ENCODE measurements around the gene ASPG.

The ASPG gene

DNA sequence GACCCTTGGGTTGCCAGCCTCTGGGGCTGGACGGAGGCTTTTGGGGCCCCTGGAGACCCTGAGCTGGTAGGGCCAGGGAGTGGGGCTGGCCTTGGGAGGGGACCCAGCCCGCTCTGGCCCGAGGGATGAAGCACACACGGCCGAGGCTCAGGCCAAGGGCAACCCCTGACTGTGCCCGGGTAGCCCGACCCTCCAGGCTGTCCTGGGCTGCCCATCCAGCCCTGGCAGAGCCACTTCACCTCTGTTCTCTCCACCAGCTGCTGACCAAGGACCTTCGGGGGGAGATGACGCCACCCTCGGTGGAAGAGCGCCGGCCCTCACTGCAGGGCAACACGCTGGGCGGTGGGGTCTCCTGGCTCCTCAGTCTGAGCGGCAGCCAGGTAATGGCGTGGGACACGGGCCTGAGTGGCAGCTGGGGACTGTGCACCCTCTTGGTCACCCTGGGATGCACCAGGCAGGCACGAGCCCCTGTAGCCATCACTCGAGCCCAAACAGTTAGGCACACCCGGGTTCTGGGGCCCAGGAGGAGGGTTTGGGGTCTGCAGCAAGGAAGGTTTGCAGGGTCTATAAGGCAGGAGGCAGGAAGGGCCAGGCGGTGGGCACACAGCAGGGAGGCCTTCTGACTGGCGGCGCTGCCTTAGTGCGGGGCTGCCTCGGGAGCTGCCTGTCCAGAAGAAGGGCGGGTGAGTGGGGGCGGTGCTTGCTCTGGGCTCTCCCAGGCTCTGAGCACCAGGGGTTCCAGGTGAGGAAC is 19.7 kb downstream of the ASPG start:
- DNase-seq (ENCODE audit: low read depth in 2 of 2): no peak

DNA sequence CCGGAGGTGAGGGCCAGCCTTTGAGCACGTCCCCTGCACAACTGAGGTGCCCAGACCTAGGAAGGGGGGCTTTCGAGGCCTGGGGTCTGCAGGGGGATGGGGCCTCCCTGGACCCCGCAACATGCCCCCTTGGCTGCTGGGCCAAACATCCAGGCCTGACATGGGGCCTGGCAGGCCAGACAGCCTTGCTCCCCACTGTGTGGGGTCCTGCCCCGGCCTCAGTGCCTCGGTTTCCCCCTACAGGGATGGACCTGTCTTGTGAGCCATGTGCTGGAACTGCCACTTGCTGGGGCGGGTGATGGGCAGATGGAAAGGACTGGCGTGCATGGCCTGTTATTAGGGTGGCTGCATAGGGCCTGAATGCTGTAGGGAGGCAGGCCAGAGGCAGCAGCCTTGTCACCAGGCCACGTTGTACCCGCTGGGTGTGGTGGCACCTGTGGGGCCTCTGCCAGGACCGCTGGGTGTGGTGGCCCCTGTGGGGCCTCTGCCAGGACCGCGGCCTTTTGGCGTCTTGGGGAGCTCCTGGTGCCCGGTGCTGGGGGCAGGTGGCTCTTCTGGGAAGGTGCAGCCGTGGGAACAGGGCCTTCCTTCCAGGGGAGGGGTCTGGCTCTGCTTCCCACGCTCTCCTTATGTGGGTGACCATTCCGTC is 20.4 kb downstream of the ASPG start:
- DNase-seq (ENCODE audit: low read depth in 2 of 2): no peak

DNA sequence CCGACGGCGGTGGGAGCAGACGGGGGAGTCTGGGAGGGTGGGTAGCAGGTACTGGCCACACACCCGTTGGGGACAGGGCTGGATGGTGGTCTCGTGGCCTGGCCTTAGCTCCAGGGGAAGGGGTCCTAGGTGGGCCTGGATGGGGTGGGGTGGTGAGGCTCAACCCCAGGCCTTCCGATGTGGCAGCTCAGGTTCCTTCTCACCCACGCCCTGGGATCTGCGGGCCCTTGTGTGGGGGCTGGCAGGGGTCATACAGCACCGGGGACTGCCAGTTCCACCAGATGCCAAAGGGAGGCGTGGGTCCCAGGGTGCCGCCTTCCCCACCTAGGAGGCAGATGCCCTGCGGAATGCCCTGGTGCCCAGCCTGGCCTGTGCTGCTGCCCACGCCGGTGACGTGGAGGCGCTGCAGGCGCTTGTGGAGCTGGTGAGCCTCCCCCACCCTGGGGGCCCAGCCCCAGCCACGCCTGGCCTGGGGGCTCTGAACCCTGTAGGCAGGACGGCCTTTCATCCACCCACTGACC is 21.0 kb downstream of the ASPG start:
- no peak for DNase-seq (ENCODE audit: low read depth in 2 of 2)

DNA sequence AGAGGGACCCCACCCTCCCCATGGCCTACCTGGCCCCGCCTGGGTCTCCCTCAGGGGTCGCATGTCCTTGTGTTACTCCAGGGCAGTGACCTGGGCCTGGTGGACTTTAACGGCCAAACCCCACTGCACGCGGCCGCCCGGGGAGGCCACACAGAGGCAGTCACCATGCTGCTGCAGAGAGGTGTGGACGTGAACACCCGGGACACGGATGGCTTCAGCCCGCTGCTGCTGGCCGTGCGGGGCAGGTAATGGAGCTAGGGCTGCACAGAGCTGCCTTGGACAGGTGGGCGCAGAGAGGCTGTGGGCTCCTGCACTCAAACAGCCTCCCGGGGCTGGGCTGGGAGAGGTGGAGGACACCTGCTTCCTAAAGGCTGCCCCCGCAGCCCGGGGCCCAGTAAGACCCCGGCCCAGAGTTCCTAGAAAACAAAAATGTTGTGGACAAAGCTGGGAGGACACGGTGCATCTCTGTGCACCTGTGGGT is 21.6 kb downstream of the ASPG start:
- no peak for DNase-seq (ENCODE audit: low read depth in 2 of 2)

DNA sequence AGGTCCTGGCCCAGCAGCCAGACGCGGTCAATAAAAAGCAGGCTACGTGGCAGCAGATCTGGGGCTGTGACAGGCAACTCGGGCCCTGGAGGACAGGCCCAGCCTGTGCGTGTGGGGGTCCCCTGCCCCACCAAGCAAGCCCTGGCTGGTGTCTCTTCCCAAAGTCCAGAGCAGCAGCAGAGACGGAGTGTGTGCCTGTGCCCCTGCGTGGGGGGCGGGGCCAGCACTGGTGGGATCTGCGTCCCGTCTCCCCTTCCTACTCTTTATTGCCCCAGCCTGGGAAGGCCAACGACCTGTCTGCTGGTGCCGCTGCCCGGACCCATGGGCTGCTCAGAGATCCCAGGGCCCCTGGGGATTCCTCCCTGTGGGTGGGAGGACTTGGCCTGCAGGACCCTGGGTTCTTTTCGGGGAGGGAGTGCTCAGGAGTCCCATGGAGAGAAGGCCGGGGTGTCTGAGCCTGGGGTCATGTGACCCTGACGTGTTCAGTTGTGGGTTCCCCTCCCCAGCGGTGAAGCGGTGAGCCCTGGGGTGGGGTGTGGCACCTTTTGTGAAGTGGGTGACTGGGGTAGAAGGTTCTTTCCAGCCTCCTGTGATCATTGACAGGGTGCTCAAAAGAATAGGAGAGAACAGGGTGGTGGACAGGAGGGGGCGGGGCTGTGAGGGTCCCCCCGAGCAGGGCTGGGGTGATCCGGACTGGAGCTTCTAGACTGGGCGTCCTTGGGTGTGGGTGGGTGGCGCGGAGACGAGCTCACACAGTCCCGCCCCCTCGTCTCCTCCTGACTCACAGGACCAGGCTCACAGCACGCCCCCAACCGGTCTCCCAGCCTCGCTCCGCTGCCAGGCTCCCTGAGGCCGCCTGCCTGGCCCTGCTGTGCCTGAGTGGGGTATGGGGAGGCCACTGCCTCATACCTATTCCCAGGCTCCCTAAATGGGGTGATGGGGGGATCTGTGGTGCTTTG is 22.4 kb downstream of the ASPG start:
- no peak for DNase-seq (ENCODE audit: low read depth in 2 of 2)

DNA sequence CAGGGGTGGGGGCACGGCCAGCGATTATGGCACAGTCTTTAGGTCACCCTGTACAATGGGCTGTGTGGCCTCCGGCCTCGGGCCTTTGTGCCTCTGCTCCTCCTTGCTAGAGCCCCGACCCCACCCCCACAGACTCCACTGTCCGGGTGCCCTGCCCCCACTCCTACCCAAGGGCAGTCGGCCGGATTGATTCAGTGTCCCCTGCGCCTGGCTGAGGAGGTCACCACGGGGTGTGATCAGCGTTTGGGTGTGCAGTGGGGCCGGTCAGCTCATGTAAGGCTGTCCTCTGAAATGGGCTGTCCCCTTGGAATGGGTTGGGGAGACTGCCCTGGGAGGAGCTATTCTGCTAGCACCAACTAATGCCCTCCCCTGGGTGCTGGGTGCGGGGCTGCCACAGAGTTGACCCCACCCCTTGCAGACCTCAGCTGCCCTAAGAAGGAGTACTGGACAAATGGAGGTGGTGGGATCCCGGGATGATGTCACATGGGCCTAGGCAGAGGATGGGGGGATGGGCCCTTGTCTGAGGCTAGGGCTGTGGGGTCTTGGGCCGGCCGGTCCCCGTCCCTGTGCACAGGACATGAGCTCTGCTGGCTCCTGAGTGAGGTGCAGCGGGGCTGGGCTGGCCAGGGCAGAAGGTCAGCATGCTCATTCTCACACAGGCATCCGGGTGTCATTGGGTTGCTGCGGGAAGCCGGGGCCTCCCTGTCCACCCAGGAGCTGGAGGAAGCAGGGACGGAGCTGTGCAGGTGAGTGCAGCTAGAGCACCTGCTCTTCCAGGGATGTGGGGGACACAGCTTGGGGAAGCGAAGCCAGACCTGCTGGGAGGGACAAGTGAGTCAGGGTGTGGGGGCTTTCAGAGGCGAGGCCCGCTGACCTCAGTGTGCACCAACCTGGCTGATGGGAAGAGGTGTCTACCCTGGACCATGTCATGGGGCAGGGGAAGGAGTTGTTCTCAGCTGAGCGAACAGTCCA is 23.4 kb downstream of the ASPG start:
- DNase-seq (ENCODE audit: low read depth in 2 of 2): no peak

DNA sequence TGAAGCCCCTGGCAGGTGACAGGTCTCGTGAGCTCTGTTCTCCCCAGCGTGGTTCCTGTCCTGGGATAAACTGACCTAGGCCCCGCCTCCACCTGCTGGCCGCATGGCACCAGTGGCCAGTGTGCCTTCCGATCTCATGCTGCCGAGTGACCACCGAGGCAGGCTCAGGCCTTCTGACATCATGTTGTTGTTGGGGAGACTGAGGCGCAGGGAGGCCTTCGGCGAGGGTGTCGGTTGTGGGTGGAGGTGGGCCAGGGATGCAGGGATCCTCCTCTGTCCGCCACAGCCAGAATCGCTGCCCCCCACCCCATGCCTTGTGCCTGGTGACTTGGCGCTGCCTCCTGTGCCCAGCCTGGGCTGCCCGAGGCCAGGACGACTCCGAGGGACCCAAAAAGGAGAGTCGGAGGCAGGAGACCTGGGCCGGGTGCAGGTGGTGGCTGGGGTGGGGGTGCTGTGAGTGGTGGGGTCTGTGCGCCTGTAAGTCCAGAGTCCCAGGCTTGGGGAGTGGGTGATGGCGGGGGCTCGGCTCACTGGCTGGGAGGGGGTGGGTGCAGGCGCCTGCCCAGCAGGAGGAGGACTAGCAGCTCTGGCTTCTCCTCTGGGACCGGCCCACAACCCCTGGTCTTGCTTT is 24.3 kb downstream of the ASPG start:
- no peak for DNase-seq (ENCODE audit: low read depth in 2 of 2)

DNA sequence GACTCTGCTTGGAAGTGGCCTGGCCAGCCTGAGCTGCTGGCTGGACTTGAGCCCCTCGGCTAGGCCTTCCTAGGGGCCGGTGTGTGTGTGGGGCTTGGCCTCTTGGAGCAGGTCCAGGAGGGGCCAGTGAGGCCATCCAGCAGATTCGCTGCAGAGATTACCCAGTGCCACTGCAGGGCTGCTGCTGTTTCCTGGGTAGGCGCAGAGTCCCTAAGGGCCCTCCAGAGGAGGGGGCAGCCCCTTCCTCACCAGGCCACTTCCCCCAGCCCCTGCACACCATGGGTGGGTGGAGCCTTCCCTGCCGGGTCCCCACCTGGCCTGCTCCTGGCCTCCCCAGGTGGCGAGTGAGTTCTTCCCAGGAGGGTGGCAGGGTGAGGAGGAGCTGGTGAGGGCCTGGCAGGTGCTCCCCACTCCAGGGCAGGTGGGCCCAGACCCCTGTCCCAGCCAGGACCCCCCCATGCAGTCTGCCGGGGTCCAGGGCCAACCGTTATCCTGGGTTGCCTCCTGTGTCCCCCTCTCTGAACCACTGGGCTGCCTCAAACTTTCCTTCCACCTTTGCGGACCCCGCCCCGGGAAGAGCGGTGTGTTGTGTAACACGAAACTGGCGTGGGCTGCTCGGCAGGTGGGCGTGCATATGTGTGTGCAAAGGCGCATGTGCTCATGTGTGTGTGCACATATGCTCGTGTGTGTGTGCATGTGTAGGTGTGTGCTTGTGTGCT is 25.1 kb downstream of the ASPG start:
- no peak for DNase-seq (ENCODE audit: low read depth in 2 of 2)

DNA sequence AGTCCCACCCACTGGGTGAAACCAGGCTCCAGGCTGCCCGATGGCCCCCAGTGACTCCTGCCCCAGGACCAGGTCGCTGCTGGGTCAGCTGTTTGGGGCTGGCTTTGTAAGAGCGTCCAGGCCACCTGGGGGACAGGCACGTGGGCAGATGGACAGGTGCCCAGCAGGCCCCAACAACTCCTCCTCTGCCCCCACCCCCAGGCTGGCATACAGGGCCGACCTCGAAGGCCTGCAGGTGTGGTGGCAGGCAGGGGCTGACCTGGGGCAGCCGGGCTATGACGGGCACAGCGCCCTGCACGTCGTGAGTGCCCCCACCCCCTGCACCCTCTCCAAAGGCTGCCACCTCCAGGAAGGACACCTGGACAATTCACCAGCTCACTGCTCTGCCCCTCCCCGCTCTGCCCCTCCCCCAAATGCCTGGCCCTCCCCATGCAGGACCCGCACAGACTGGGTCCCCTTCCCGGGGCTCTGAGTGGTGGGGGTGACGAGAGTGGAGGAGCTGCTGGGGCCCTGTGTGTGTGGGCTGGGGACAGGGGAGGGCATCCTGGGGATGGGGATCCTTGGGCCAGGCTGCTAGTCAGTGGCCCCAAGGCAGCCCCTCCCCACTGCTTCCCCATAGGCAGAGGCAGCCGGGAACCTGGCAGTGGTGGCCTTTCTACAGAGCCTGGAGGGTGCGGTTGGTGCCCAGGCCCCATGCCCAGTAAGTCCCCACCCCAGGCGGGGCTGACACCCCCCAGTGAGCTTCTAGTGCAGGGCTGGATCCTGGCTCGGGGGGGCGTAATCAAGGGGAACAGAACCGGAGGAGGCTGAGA is 26.0 kb downstream of the ASPG start:
- DNase-seq (ENCODE audit: low read depth in 2 of 2): no peak

DNA sequence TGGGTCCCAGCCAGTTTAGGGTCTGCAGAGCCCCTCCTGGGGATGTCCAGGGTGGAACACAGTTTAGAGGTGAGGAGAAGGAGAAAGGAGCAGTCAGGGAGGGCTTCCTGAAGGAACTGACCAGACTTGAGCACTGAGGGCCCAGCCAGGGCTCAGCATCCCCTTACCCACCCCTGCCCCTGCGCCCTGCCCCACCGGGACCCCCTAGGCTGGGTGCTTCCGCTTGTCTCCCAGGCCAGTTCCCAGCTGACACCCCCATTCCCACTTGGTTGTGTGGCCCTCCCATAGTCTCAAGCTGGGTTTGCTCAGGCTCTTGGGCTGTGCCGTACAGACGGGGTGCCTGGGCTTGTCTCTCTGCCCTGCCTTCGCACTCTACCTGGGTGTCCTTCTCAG is 26.6 kb downstream of the ASPG start:
- DNase-seq (ENCODE audit: low read depth in 2 of 2): no peak

DNA sequence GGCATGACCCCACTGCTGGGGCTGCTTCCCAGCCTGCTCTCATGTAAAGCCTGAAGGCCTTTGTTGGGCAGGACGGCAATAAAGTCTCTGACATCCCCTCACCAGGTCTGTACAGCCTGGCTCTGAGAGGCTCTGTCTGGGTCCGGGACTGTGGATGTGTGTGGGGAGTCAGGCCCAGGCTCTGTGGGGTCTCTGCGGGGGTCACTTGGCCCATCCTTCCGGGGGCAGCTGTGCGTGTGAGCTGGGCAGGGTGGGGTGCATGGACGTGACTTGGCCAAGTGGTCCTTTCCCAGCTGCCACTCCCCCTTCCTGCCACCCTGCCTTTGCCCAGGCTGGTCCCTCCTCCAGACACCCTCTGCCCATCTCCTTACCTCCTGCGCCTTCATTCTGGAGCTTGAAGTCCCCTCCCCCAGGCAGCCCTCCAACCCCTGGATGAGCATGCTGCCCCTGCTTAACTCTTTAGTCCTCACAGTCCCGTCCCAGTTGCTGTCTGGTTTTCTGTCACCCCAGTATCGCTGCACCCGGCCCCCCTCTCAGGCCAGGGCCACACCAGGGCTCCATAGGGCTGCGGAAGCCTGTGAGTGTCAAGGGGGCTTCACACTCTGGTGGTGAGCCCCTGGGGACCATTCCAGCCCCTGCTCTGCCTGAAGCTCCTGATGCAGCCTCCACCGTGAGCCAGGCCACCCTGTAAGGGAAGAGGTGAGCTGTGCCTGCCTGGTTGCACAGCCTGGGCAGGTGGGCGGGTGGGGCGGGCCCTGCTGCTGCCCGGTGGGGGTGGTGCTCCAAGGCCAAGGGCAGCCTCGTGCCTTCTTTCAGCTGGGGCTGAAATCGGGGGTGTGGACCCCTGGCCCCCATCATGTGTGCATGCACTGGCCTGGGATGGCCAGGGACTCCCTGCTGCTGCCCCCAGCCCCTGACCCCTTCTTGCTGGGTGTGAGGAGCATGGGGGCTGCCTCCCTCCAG is 27.4 kb downstream of the ASPG start:
- DNase-seq (ENCODE audit: low read depth in 2 of 2): no peak

DNA sequence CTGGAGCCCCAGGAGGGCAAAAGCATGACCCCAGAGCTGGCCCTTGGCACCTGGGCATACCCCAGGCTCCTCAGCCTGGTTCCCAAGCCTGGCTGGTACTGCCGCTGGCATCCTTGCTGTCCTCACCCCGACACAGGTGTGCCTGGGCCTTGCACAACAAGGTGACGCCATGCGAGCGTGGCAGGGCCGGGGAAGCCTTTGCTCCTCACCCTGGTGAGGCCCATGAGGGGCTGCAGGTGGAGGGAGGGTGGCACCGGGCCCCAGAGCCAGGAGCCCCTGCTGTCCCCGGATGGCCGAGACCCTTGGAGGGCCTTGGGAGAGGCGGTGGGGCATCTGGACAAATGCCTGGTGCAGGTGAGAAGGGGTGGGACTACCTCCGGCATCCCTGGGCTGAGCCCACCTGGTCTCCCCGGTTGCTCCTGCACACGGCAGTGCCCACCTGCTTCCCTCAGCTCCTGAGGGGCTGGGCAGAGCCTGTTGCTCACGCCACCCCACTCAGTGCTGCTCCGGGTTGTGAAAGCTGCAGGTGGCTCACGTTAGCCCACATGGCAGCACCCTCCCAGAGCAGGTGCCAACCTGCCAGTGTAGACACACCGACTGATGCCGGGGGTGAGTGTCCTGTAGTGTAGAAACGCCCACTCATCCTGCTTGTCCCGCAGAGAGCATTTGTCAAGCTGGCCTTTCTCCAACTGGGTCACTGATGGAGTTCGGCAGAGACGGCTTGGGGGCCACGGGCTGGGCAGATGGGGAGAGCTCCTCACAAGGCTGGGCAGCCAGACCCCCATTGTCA is 28.3 kb downstream of the ASPG start:
- DNase-seq (ENCODE audit: low read depth in 2 of 2): no peak

DNA sequence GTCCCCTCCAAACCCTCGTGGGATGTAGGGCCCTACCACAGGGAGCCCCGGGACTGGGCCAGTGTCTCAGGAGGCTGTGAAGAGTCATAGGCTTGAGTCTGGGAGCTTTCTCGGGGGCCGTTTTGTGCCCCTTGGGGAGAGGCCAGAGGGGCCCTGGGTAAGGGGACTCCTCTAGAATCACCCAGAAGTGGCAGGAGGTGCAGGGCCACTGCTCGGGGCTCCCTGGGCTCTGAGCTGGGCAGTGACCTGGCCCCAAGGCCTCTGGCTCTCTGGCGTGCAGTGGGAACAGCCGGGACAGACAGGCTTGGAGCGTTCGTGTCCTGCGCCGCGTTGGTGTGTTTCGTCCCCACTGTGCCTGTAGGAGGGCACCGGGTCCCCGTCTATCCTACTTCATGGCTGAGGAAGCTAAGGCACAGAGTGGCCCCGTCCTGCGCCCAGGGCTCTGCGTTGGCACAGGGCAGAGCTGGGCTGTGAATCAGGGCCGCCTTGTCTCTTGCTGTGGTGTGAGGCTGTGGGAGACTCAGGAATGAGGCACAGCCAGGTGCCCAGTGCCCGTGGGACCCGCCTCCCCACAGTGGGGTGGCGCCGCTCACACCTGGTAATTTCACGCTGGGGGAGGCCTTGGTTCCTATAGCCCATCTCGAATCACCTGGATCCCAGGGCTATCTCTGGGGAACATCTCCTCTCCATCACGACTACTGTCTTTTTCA is 29.1 kb downstream of the ASPG start:
- no peak for DNase-seq (ENCODE audit: low read depth in 2 of 2)

DNA sequence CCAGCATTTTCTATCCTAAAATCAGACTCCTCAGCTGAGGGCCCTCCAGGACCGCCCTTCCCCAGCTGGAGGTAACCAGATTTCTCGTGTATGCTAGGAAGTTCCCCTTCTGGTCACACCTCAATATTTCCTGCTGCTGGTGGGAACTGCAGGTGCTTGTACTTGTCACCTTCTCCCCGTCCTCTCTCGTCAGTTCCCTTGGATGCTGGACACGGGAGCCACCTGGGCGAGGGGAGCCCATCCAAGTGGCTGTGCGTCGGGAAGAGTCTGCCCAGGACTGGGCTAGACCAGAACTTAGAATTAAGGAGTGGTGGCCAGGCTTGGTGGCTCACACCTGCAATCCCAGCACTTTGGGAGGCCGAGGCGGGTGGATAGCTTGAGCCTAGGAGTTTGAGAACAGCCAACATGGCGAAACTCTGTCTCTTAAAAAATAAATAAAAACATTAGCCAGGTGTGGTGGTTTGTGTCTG is 29.7 kb downstream of the ASPG start:
- no peak for DNase-seq (ENCODE audit: low read depth in 2 of 2)

DNA sequence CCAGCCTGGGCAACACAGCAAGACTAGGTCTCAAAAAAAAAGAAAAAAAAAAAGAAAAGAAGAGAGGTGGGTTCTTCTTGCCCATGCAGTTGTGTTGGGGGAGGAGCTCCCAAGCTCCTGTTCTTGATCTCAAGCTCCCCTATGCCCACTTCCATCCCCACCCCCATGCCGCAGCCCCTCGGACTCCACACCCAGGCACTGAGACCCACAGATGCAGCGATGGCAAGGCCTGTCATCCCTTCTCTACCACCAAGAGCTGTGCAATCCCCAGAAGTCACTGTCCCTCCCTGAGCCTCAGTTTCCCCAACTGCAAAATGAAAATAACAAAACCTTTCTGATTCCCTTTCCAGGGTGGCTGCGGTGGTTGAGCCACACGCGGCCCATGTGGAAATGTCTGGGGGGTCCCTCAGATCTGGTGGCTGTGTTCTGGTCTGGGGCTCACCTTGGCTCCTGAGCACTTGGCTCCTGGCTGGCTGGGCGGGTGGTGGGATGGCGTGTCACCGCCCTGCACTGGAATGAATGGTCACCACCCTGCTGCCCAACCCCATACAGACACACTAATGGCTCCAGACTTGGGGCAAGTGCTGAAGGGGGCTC is 30.3 kb downstream of the ASPG start:
- no peak for DNase-seq (ENCODE audit: low read depth in 2 of 2)

DNA sequence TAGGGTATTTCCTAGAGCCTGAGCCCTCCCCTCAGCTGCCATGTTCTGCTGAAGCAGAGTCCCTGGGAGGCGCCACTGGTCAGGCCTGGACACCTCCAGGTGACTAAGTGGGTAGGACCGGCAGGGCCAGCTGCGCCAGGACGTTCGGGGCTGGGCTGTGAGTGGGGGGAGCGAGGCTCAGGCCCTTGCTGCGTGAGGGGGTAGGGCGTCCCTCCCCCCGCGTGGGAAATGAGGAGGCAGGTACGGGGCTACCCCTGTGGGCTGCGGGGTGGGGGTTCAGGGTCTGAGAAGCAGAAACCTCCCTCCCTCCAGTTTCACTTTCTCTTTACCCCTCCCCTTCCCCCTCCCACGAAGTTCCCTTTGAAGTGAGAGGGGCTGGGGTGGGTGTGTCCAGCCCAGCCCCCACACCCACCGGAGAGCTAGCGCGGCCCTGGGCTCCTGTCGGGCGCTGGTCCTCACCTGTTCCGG is 30.8 kb downstream of the ASPG start:
- no peak for DNase-seq (ENCODE audit: low read depth in 2 of 2)

Measured in stimulated activated CD8-positive, alpha-beta memory T cell treated with anti-CD3 and anti-CD28 coated beads, Interleukin-2, amount 100 ng/mL, for 48 hours (primary cell).